ENCODE measurements around the gene DDO. TPM values are rescaled to one million over a fixed set of nuclear protein-coding genes. Genes with fewer than 3 reads are reported as not detected.

The DDO gene
- polyA plus RNA-seq, 1 donor from 2014 or later = not detected

DNA sequence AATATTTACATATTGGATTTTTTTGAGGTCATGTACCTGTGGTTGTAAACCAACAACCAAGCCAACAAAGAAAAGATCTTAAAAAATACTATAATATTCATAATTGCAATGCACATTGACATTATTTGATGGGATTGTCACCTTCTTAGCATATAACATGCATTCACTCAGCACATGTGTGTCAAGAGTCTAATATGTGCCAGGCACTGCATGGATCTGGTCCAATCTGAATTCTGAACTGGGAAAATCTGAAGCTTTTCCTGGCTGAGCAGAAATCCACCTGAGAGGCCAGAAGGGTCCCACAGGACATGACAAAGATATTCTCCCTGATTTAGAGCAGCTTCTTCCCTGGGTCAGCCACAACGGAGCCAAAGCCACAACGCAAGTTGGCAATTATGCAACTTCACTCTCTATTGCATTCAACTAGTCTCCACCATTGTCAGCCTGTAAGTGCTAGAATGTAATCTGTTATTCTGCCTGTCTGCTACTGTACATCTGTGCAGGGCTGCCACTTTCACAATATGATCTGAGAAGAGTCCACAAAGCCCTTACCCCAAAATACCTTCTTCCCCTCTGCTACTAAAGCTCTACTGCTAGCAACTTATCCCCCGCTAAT, 17.0 kb upstream of the DDO start:
- Histone ChIP-seq H3K27me3 (ENCODE audit: insufficient read depth, low read depth, low read length) (no peaks in the 10 kb centered on the region), H3K79me2 (replicated peaks; ENCODE audit: insufficient read depth, low read length) (no peaks in the 10 kb centered on the region), H3K9me2 (ENCODE audit: insufficient read depth, low read length) (no peaks in the 10 kb centered on the region), H3K36me3 (ENCODE audit: insufficient read depth, low read length) (no peaks in the 10 kb centered on the region), H3K9me3 (ENCODE audit: low read length) (no peaks in the 10 kb centered on the region), H3K9ac (ENCODE audit: low read length) (no peak overlapping the region), H3K4me3 (ENCODE audit: low read length) (no peak overlapping the region), H3K27ac (ENCODE audit: low read length) (no peak overlapping the region), H2AFZ (ENCODE audit: low read depth, low read length) (no peak overlapping the region), H3K4me2 (ENCODE audit: low read length) (no peak overlapping the region), H4K20me1 (ENCODE audit: insufficient read depth) (no peaks in the 10 kb centered on the region), H3F3A (ENCODE audit: insufficient read depth, low read length, poor library complexity, severe bottlenecking) (no peaks in the 10 kb centered on the region)
- TF ChIP-seq EP300 (conservative IDR thresholded peaks at IDR 0.05; ENCODE audit: poor library complexity, severe bottlenecking) (no peak), MXI1 (conservative IDR thresholded peaks at IDR 0.05; ENCODE audit: poor library complexity, severe bottlenecking) (no peak), SMC3 (conservative IDR thresholded peaks at IDR 0.05; ENCODE audit: poor library complexity) (no peak), EZH2 (IDR thresholded peaks at IDR 0.05; ENCODE audit: borderline replicate concordance, insufficient read depth, low read length, poor library complexity, severe bottlenecking) (no peak), POLR2AphosphoS5 (IDR thresholded peaks at IDR 0.05) (no peak), TAF1 (IDR thresholded peaks at IDR 0.05; ENCODE audit: low read depth) (no peak), RAD21 (conservative IDR thresholded peaks at IDR 0.05) (no peak)
- TF ChIP-seq, protein P1, sequence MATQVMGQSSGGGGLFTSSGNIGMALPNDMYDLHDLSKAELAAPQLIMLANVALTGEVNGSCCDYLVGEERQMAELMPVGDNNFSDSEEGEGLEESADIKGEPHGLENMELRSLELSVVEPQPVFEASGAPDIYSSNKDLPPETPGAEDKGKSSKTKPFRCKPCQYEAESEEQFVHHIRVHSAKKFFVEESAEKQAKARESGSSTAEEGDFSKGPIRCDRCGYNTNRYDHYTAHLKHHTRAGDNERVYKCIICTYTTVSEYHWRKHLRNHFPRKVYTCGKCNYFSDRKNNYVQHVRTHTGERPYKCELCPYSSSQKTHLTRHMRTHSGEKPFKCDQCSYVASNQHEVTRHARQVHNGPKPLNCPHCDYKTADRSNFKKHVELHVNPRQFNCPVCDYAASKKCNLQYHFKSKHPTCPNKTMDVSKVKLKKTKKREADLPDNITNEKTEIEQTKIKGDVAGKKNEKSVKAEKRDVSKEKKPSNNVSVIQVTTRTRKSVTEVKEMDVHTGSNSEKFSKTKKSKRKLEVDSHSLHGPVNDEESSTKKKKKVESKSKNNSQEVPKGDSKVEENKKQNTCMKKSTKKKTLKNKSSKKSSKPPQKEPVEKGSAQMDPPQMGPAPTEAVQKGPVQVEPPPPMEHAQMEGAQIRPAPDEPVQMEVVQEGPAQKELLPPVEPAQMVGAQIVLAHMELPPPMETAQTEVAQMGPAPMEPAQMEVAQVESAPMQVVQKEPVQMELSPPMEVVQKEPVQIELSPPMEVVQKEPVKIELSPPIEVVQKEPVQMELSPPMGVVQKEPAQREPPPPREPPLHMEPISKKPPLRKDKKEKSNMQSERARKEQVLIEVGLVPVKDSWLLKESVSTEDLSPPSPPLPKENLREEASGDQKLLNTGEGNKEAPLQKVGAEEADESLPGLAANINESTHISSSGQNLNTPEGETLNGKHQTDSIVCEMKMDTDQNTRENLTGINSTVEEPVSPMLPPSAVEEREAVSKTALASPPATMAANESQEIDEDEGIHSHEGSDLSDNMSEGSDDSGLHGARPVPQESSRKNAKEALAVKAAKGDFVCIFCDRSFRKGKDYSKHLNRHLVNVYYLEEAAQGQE (IDR thresholded peaks at IDR 0.05; ENCODE audit: borderline replicate concordance) = no peak
- TF ChIP-seq, protein P2, sequence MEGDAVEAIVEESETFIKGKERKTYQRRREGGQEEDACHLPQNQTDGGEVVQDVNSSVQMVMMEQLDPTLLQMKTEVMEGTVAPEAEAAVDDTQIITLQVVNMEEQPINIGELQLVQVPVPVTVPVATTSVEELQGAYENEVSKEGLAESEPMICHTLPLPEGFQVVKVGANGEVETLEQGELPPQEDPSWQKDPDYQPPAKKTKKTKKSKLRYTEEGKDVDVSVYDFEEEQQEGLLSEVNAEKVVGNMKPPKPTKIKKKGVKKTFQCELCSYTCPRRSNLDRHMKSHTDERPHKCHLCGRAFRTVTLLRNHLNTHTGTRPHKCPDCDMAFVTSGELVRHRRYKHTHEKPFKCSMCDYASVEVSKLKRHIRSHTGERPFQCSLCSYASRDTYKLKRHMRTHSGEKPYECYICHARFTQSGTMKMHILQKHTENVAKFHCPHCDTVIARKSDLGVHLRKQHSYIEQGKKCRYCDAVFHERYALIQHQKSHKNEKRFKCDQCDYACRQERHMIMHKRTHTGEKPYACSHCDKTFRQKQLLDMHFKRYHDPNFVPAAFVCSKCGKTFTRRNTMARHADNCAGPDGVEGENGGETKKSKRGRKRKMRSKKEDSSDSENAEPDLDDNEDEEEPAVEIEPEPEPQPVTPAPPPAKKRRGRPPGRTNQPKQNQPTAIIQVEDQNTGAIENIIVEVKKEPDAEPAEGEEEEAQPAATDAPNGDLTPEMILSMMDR (IDR thresholded peaks at IDR 0.05; ENCODE audit: poor library complexity, severe bottlenecking) = no peak

DNA sequence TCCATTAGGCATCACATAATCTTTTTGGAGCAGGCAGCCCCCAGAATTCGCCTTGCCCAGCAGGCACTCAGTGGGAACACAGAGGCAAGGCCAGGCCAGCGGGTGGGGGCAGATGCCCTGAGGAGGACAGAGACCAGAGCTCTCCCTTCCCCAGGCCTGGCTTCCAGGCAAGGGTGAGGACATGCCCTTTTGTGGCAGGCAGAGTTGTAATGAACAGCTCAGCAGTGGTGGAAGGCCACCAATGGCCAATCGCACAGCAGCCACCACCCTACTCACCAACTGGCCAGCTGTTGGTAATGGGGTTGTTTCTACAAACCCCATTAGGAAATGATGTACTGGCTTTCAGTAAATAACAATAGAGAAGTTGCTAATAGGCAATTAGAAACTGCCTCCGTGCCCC, 15.4 kb upstream of the DDO start:
- TF ChIP-seq, protein P2 (IDR thresholded peaks at IDR 0.05; ENCODE audit: poor library complexity, severe bottlenecking) = no peak
- TF ChIP-seq EP300 (conservative IDR thresholded peaks at IDR 0.05; ENCODE audit: poor library complexity, severe bottlenecking) (no peak), TAF1 (IDR thresholded peaks at IDR 0.05; ENCODE audit: low read depth) (no peak), EZH2 (IDR thresholded peaks at IDR 0.05; ENCODE audit: borderline replicate concordance, insufficient read depth, low read length, poor library complexity, severe bottlenecking) (no peak), POLR2AphosphoS5 (IDR thresholded peaks at IDR 0.05) (no peak), MXI1 (conservative IDR thresholded peaks at IDR 0.05; ENCODE audit: poor library complexity, severe bottlenecking) (no peak), SMC3 (conservative IDR thresholded peaks at IDR 0.05; ENCODE audit: poor library complexity) (no peak), RAD21 (conservative IDR thresholded peaks at IDR 0.05) (no peak)
- TF ChIP-seq, protein P1 (IDR thresholded peaks at IDR 0.05; ENCODE audit: borderline replicate concordance) = no peak
- Histone ChIP-seq H3K27ac (ENCODE audit: low read length) (no peak overlapping the region), H3K9me3 (ENCODE audit: low read length) (no peaks in the 10 kb centered on the region), H2AFZ (ENCODE audit: low read depth, low read length) (no peak overlapping the region), H3K79me2 (replicated peaks; ENCODE audit: insufficient read depth, low read length) (no peaks in the 10 kb centered on the region), H3K4me2 (ENCODE audit: low read length) (no peak overlapping the region), H4K20me1 (ENCODE audit: insufficient read depth) (no peaks in the 10 kb centered on the region), H3K36me3 (ENCODE audit: insufficient read depth, low read length) (no peaks in the 10 kb centered on the region), H3K9me2 (ENCODE audit: insufficient read depth, low read length) (no peaks in the 10 kb centered on the region), H3K27me3 (ENCODE audit: insufficient read depth, low read depth, low read length) (no peaks in the 10 kb centered on the region), H3K4me3 (ENCODE audit: low read length) (no peak overlapping the region), H3K9ac (ENCODE audit: low read length) (no peak overlapping the region), H3F3A (ENCODE audit: insufficient read depth, low read length, poor library complexity, severe bottlenecking) (no peaks in the 10 kb centered on the region)

Measured in neural cell (in vitro differentiated cells).